Islet of Langerhans (tissue), 1 donor: ENCODE results near the gene TNFRSF13B.
"Not testable (repeated sequence)": the region's sequence is repeated elsewhere in the genome, so short reads cannot be mapped to it uniquely, and the experiment has no call there.

Experiments
- FAIRE-seq: peaks from one replicate; lab custom pipeline; 2011; peaks lifted over from hg19 to GRCh38; lab: Jason Lieb, UNC

The TNFRSF13B gene

DNA sequence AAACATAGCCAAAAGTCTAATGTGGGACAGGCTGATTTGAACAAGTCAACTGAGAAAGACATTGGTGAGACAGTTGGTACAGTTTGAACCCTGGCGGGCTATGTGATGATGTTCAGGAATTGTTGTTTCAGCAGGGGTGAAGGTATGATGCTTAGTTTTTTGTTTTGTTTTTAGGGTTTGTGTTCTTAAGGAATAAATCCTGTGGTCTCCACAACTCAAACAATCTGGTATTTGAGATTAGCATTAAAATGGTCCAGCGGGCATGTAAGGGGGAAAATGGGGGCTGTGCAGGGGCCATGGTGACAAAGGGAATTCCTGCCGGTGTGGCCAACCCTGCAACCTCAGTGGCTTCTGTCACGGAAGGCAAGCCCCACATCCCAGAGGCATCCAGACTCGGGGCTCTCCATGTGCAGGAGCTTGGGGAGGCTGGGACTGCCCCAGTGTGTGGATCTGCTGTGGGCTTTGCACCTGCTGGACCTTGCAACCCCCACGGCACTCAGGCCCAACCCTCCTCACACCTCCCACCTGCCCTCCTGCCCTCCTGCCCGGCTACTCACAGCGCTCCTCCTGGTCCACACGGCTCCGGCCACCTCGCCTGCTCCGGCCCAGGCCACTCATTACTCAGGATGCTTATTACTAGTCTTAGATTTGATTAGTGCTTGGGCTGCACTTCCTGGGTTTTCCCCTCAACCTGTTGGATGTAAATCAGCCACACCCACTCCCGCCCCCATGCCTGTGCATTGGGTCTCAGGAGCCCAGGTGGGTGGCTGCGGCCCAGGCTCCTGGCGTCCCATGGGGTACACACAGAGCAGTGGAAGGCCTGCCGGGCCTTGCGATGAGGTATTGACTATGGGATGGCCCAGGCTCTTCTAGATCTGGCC is at the start of gene TNFRSF13B:
TNFRSF13B (minus strand) TSS at position 661 of the 881 bp plus-strand sequence; CDS start at position 618, 43 bp downstream.
- FAIRE-seq = no peak

- FAIRE-seq = no peak
Observed at GRCh38 chr17:17021194-17021863, 49.4 kb upstream of the TNFRSF13B start.

DNA sequence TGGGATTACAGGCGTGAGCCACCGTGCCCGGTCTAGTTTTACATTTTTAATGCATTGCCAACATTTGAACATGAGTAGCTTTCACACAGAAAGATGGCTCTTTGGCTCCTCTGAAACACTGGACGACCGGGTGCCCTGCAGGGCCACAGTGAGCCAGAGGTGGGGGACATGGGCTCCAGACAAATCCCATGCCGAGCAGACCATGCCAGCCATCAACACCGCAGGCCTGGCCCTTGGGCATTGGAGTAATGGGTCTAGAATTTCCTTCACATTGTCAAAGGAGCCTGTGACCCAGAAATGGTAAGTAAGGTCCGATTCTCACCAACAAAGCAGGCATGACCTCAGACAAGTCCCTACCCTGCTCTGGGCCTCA is 48.9 kb upstream of the TNFRSF13B start:
- no peak for FAIRE-seq

GRCh38 chr17:17019891-17020456 is 48.1 kb upstream of the TNFRSF13B start:
- FAIRE-seq = no peak

GRCh38 chr17:17019430-17019762 is 47.5 kb upstream of the TNFRSF13B start:
- FAIRE-seq = no peak

GRCh38 chr17:17018612-17019429 is 46.9 kb upstream of the TNFRSF13B start:
- no peak for FAIRE-seq

GRCh38 chr17:17018021-17018441 is 46.1 kb upstream of the TNFRSF13B start:
- FAIRE-seq = no peak

DNA sequence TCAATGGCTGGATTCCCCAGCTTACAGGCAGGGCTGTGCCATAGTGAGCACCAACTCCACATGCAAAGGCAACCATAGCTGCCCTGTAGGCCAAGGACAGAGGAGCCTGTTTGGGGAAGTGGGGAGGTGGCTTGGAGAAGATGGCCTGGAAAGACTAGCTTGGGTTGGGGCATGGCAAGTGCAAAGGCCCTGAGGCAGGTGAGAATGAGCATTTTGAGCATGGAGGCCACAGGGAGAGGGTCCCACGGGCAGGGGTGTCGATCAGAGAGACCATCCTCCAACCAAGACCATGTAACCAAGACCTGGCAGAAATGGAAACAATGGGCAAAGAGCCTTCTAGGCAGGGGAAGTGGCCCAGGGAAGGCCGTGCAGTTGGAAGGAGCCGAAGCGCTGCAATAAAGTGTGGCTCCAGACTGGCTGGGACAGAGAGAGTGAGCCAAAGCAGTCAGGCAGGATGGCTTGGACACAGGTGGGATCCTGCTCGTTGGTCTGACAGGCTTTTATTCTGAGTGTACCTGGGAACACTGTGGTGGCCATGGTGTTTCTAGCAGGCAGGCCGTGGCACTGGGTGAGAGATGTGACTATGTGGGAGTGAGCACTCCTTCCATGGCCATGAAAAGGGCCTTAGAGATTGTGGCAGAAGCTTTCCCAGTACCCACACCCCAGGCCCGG is 45.6 kb upstream of the TNFRSF13B start:
- no peak for FAIRE-seq

DNA sequence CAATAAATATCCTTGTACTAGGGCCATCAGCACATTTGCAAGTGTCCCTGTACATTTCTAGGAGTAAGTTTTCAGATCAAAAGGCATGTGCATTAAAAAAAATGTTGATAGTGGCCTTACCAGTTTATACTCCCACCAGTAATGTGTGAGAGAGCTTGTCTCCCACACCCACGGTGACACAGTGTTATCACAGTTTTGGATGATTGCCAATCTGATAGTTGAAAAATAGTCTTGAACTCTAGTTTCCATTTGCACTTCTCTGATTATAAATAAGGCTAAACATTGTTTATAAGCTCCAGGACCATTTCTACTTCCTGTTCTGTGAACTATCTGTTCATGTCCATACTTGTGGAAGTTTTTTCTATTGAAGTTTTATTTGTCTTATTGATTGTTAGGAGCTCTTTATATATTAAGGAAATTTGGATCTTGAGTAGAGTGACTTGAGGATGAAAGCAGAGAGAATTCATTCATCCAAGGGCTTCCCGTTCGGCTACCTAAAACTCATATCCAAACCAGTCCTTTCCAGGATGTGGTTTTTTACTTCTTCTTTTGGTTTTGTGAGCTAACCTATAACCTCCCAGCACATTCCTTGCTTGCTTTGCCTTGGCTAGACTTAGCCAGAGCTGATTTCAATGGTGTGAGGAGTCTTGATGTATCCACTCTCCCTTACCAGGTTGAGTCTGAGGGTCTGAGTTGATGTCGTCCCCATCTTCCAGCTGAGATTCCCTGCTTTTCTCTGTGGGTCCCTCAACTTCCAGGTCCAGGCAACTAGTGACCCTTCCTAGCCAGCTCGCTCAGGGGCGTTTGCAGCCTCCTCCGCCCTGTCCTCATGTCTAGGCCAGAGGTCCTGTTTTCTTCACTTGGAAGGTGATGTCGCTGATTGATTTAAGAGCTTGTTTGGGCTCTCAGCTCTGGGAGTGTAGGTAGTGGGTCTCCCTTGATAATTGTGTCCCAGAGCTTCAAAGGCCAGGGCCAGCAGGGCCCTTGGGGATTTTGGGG is 44.6 kb upstream of the TNFRSF13B start:
- not testable (repeated sequence) for FAIRE-seq

DNA sequence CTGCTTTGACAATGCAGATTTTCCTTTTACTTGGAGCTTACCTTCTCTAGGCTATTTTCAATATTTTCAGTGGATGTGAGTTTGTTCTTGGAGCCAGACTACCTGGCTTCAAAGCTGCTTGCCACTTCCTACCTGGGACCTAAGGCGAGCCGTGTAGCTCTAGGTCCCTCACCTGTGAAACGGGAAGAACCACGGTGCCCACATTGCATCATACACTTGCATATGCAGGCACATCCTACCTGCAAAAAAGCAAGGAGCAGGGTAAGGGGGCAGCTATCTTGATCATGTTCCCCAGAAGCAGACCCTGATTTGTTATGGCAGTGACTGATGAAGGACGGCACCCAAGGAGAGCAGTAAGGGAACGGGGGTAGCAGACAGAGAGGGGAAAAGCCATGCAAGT is 43.3 kb upstream of the TNFRSF13B start:
- FAIRE-seq = no peak

GRCh38 chr17:17014748-17015124 is 42.8 kb upstream of the TNFRSF13B start:
- not testable (repeated sequence) for FAIRE-seq

- FAIRE-seq = not testable (repeated sequence)
Observed at GRCh38 chr17:17013828-17014747, 42.2 kb upstream of the TNFRSF13B start.

DNA sequence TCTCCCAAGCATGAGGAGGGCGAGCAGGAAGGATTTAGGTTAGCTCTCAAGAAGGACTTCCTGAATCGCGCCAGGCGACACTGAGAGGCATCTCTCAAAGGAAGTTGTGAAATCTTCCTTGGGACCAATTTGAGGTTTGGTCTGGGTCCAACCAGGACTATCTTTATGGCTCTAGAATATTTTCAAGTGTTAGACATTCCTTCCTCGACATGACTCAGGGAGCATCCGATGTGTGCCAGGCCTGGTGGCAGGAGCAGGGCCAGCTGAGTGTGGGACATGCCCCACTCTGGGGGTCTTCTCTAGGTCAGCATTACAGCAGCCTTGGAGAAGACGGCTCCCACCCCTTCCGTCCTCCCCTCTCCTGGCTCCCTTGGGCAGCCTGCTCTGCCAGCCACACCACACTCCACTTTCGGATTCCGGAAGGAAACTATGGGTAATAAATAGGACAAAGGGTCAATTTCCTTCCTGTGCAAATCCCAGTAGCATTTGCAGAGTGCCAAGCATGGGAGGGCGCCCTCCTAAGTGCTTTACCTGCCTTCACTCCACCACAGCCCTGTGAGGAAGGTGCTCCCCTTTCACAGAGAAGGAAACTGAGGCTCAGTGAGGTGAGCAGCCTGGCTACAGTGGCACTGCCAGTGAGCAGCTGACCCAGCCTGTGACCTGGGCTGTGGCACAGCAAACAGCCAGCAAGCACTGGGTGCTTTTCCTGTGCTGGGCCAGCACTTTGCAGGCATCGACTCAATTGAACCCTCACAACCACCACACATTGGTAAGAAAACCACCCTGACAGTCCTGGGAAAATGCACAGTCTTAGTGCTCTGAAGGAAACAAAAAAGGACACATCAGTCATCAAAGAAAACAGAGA is 39.4 kb upstream of the TNFRSF13B start:
- not testable (repeated sequence) for FAIRE-seq

DNA sequence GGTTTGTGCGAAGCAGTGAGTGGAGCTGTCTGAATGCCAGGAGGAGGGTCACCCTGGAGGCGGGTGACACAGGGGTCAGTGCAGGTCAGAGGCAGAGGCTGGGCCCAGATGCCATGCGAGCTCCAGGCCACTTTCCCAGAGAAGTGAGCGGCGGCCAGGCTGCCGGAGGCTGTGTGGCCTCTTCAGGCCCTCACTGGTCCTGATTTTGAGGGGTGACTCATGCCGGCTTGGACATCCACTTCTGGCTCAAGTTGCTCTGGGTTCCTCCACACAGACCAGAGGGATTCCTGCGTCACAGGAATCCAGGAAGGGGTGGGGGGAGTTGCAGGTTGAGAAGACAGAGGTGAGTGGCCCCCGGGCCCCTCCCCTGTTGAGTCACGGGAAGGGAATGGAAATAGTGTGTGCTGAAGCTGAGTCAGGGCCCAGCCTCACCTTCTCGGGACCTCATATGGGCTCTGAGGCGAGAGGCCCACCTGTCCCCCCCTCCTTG is 38.7 kb upstream of the TNFRSF13B start:
- not testable (repeated sequence) for FAIRE-seq

DNA sequence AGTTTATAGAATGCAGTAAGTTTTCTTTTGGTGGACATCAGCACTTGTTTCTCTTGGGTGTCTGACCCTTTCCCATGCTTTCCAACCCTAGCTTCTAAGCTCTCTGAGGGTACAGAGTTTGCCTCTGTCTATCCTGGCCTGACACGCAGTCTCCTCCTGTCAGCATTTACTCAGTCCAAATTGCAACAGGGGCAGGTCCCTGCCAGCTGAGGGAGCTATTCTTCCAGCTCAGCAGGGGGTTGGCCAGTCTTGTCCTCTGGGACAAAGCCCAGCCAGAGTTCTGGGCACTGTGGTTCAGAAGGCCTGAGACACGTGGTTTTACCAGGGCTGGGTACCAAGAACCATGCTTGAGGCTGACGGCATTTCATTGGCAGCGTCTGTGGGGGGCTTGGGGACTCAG is 38.1 kb upstream of the TNFRSF13B start:
- FAIRE-seq = not testable (repeated sequence)

GRCh38 chr17:17008621-17009397 is 36.9 kb upstream of the TNFRSF13B start:
- FAIRE-seq = not testable (repeated sequence)

DNA sequence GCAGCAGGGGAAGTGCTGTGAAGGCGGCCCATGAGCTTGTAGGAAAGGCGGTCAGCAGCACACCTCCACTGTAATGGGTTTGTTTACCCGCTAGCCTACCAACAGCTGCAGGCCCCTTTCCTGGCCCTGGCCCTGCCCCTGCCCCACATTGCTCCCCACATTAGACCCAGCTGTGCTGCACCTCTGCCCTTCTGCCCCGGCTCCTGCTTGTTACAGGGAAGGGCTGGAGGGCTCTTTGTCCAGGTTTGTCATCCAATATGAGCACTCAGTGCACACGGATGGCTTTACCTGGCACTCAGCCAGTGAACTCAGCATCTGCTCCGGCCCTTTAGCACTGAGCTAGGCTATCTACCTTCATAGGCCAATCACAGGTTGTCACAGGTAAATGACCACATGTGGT is 36.0 kb upstream of the TNFRSF13B start:
- FAIRE-seq = not testable (repeated sequence)
